Vagina (tissue), 2 donors: ENCODE measurements around the gene UPP2.

ENCODE experiments used
- CTCF ChIP-seq, 3 experiments: fragments of 450-650 bp in 2 of 3; fragments of 200-600 bp in 1 of 3; sonication (generic) in 1 of 3; IDR thresholded peaks; one replicate each; pipeline ENCODE4 v1.5.1; 2017 to 2019; ENCODE audit warnings: antibody characterized with exemption in 3 of 3, mild to moderate bottlenecking in 2 of 3, moderate library complexity in 2 of 3
- POLR2A ChIP-seq, 2 donors: fragments of 450-650 bp; IDR thresholded peaks; one replicate each; pipeline ENCODE4 v1.6.1; 2017; ENCODE audit warnings: antibody characterized with exemption in 2 of 2, mild to moderate bottlenecking in 2 of 2, moderate library complexity in 2 of 2
- POLR2AphosphoS5 ChIP-seq, 2 donors: sonication (generic); formaldehyde crosslinking; IDR thresholded peaks; one replicate each; pipeline ENCODE4 v1.9.0; 2017; ENCODE audit warnings: antibody characterized with exemption in 2 of 2, mild to moderate bottlenecking in 2 of 2, low read depth in 1 of 2; ENCODE audit not compliant: insufficient read depth in 1 of 2

- TF ChIP-seq POLR2AphosphoS5 (IDR thresholded peaks at IDR 0.05; ENCODE audit: insufficient read depth in 1 of 2, low read depth in 1 of 2) (no peak), CTCF (IDR thresholded peaks at IDR 0.05) (no peak), POLR2A (IDR thresholded peaks at IDR 0.05) (no peak)
Observed at GRCh38 chr2:158089322-158089721, 12.4 kb upstream of the UPP2 start.
